ENCODE results near the gene VWF.

DNA sequence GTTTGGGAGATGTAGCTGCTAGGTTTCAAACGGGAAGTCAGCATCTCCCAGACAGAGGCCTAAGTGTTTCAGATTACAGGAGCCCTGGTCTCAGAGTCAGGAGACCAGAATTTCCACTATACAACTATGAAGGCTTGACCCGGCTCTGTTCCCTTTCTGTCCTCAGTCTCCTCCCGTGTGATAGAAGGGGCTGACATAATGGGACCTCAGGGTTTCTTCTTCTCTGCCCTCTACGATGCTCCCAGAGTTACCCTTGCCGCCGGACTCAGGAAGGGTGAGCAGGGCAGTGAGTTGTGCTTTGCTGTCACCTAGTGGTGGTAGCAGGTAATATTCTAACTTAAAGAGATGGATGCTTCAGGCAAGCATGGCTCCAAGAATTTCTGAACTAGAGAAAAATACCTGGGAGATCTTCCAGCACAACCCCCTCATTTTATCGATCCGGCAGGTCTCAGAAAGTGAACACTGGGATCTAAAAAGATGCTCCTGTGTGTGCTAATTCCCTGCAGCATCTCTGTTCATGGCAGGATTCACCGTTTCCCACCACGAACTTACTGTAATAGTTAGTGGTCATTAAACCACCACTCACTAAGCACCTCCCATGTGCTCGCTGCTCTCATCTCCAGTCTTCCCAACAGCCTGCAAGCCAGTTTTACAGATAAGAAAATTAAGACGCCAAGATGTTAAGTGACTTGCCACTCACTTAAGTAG is 84.4 kb downstream of the VWF start:
- TF ChIP-seq POLR2AphosphoS5 (IDR thresholded peaks at IDR 0.05; ENCODE audit: borderline replicate concordance, low read depth, low read length) (no peak), EZH2 (IDR thresholded peaks at IDR 0.05) (no peak)
